Liver (tissue), 9 donors: ENCODE data around the gene DNM3. TPM values are rescaled to one million over a fixed set of nuclear protein-coding genes. Genes with fewer than 3 reads are reported as not detected.

Experiments used
- DNase-seq: peaks from one replicate; pipeline ENCODE4 v3.0.0-alpha.2; 2017; ENCODE audit warnings: low spot score
- H3K27ac ChIP-seq, 2 donors: one replicate each; pipeline ENCODE4 v1.7.0; 2013; ENCODE audit warnings: inconsistent platforms in 2 of 2, low read length in 2 of 2, control low read depth in 1 of 2, low read depth in 1 of 2, mild to moderate bottlenecking in 1 of 2
- H3K27me3 ChIP-seq, 4 donors: one replicate each; pipeline versions ENCODE4 v1.6.1 to v1.7.0; 2013; ENCODE audit warnings: low read length in 3 of 4, inconsistent platforms in 1 of 4, mild to moderate bottlenecking in 1 of 4, moderate library complexity in 1 of 4; ENCODE audit not compliant: control insufficient read depth in 4 of 4, insufficient read depth in 4 of 4
- H3K36me3 ChIP-seq, 4 donors: one replicate each; pipeline versions ENCODE4 v1.6.1 to v1.7.0; 2013; ENCODE audit warnings: low read length in 3 of 4, mild to moderate bottlenecking in 3 of 4, low read depth in 1 of 4, moderate library complexity in 1 of 4; ENCODE audit not compliant: control insufficient read depth in 4 of 4, insufficient read depth in 3 of 4
- H3K4me1 ChIP-seq, 4 donors: one replicate each; pipeline versions ENCODE4 v1.6.1 to v1.7.0; 2013; ENCODE audit warnings: low read length in 3 of 4, mild to moderate bottlenecking in 3 of 4, moderate library complexity in 1 of 4; ENCODE audit not compliant: control insufficient read depth in 4 of 4, insufficient read depth in 4 of 4
- H3K4me3 ChIP-seq, 3 donors: one replicate each; pipeline versions ENCODE4 v1.6.1 to v1.7.0; 2013; ENCODE audit warnings: low read length in 3 of 3, control low read depth in 1 of 3, low read depth in 1 of 3, mild to moderate bottlenecking in 1 of 3
- H3K9ac ChIP-seq, 2 donors: one replicate each; pipeline ENCODE4 v1.7.0; 2013; ENCODE audit warnings: low read length in 2 of 2, mild to moderate bottlenecking in 2 of 2, moderate library complexity in 2 of 2, control low read depth in 1 of 2, low read depth in 1 of 2
- H3K9me3 ChIP-seq, 4 donors: one replicate each; pipeline versions ENCODE4 v1.6.1 to v1.7.0; 2013; ENCODE audit warnings: low read length in 3 of 4; ENCODE audit not compliant: control insufficient read depth in 4 of 4
- CTCF ChIP-seq: fragments of 150-350 bp; IDR thresholded peaks from 2 replicates; pipeline ENCODE4 v1.5.1; 2017; ENCODE audit warnings: improper control_type of control experiment, low read depth, low read length; ENCODE audit not compliant: missing input control
- FOXA1 ChIP-seq: IDR thresholded peaks from 2 replicates; pipeline ENCODE4 v1.6.1; 2016; ENCODE audit warnings: antibody characterized with exemption
- FOXA2 ChIP-seq: IDR thresholded peaks from 2 replicates; pipeline ENCODE4 v1.6.1; 2016; ENCODE audit warnings: antibody characterized with exemption
- GABPA ChIP-seq, 2 donors: IDR thresholded peaks in 1 of 2; conservative IDR thresholded peaks in 1 of 2; 2 replicates each; pipeline ENCODE4 v1.6.1; 2016; ENCODE audit warnings: antibody characterized with exemption in 2 of 2, mild to moderate bottlenecking in 1 of 2, moderate library complexity in 1 of 2
- HNF4A ChIP-seq, 2 donors: conservative IDR thresholded peaks; 2 replicates each; pipeline ENCODE4 v1.6.1; 2016; ENCODE audit warnings: antibody characterized with exemption in 2 of 2, mild to moderate bottlenecking in 2 of 2
- HNF4G ChIP-seq: IDR thresholded peaks from 2 replicates; pipeline ENCODE4 v1.6.1; 2016; ENCODE audit warnings: antibody characterized with exemption
- MAX ChIP-seq: IDR thresholded peaks from 2 replicates; pipeline ENCODE4 v1.6.1; 2016; ENCODE audit warnings: antibody characterized with exemption
- NR2F2 ChIP-seq: IDR thresholded peaks from 2 replicates; pipeline ENCODE4 v1.6.1; 2016; ENCODE audit warnings: antibody characterized with exemption
- RAD21 ChIP-seq, 2 donors: IDR thresholded peaks; 2 replicates each; pipeline ENCODE4 v1.6.1; 2016; ENCODE audit warnings: antibody characterized with exemption in 2 of 2, mild to moderate bottlenecking in 2 of 2
- REST ChIP-seq: IDR thresholded peaks from 2 replicates; pipeline ENCODE4 v1.6.1; 2016; ENCODE audit warnings: antibody characterized with exemption, mild to moderate bottlenecking
- SP1 ChIP-seq: IDR thresholded peaks from 2 replicates; pipeline ENCODE4 v1.6.1; 2018; ENCODE audit warnings: antibody characterized with exemption, mild to moderate bottlenecking
- TAF1 ChIP-seq: conservative IDR thresholded peaks from 2 replicates; pipeline ENCODE4 v1.6.1; 2016; ENCODE audit warnings: antibody characterized with exemption, mild to moderate bottlenecking
- YY1 ChIP-seq: IDR thresholded peaks from 2 replicates; pipeline ENCODE4 v1.6.1; 2016; ENCODE audit warnings: antibody characterized with exemption, mild to moderate bottlenecking
- ZBTB33 ChIP-seq: IDR thresholded peaks from 2 replicates; pipeline ENCODE4 v1.6.1; 2016; ENCODE audit warnings: antibody characterized with exemption
- WGBS: extraction: QIAGEN DNeasy Blood & Tissue Kit; methylation state at CpG from one replicate; pipeline ENCODE4 v1.1.7; 2013; 5-methylcytosine and 5-hydroxymethylcytosine counted together
- polyA plus RNA-seq, 2 donors: library from polyadenylated mRNA; stranded (reverse) in 1 of 2; unstranded in 1 of 2; fragments of 200-250 nt in 1 of 2; fragments of >200 nt in 1 of 2; fragmentation: Nextera tagmentation in 1 of 2; extraction: Ambion mirVana in 1 of 2; gene quantifications; one replicate each; pipeline versions ENCODE4 v1.2.1 to v1.2.3, GENCODE V29; 2013 to 2015
- total RNA-seq, 2 donors: library from RNA; depleted of rRNA; stranded (reverse); fragments of >200 nt; gene quantifications; one replicate each; pipeline ENCODE4 v1.2.3, GENCODE V29; 2014
- donor health status: healthy.
- donor health status: healthy.
- donor health status: healthy.
- donor health status: healthy.
- donor health status: healthy.

Gene DNM3
- total and polyA plus RNA-seq, 4 donors, result 0.08 to 3.2 (median 1.0) TPM

- no peak for TF ChIP-seq CTCF
Observed at GRCh38 chr1:172185211-172185610, 343.9 kb downstream of the DNM3 start (continued).

GRCh38 chr1:172185996-172186395 is 344.7 kb downstream of the DNM3 start:
- TF ChIP-seq FOXA1 (no peak), HNF4A (conservative IDR thresholded peaks at IDR 0.05) (no peak), YY1 (no peak), MAX (no peak), ZBTB33 (no peak), RAD21 (IDR thresholded peaks at IDR 0.05) (no peak), HNF4G (no peak), SP1 (no peak), NR2F2 (no peak)
- no peak overlapping the region for H3K27ac ChIP-seq
- H3K9ac ChIP-seq, result no peak overlapping the region
- H3K4me1 ChIP-seq, result no peaks in the 10 kb centered on the region
- no peaks in the 10 kb centered on the region for H3K36me3 ChIP-seq
- H3K4me3 ChIP-seq, result no peak overlapping the region
- H3K9me3 ChIP-seq, result no peaks in the 10 kb centered on the region
- H3K27me3 ChIP-seq, result no peaks in the 10 kb centered on the region
- 83% methylated on average over 3 of the region's 3 CpGs for WGBS
- no peak for DNase-seq

- H3K9ac ChIP-seq, result no peak overlapping the region
- H3K4me1 ChIP-seq, result no peaks in the 10 kb centered on the region
- 90% methylated on average over 3 of the region's 3 CpGs for WGBS
- no peak overlapping the region for H3K4me3 ChIP-seq
- H3K9me3 ChIP-seq, result peaks cover 0 to 5% (median 2%) of the 10 kb centered on the region in 4 donors
- H3K27ac ChIP-seq, result no peak overlapping the region
- H3K27me3 ChIP-seq, result no peaks in the 10 kb centered on the region
- H3K36me3 ChIP-seq, result no peaks in the 10 kb centered on the region
- TF ChIP-seq GABPA (IDR thresholded peaks at IDR 0.05 in 1 of 2, conservative IDR thresholded peaks at IDR 0.05 in 1 of 2) (no peak), FOXA2 (no peak)
- DNase-seq, result no peak
Observed at GRCh38 chr1:172201572-172201971, 360.3 kb downstream of the DNM3 start.

- peaks cover 0 to 2% (median 1%) of the 10 kb centered on the region in 4 donors for H3K9me3 ChIP-seq
- WGBS, result 57% methylated on average over 8 of the region's 8 CpGs
- no peaks in the 10 kb centered on the region for H3K4me1 ChIP-seq
- no peak overlapping the region for H3K9ac ChIP-seq
- H3K27ac ChIP-seq, result no peak overlapping the region
- DNase-seq, result no peak
- H3K27me3 ChIP-seq, result no peaks in the 10 kb centered on the region
- TF ChIP-seq TAF1, result no peak
- no peak for TF ChIP-seq FOXA1
- no peak for TF ChIP-seq HNF4G
- TF ChIP-seq NR2F2, result no peak
- TF ChIP-seq REST, result no peak
- H3K4me3 ChIP-seq, result no peak overlapping the region
- H3K36me3 ChIP-seq, result no peaks in the 10 kb centered on the region
Observed at GRCh38 chr1:172203135-172203823, 362.0 kb downstream of the DNM3 start.
